Measurements from ENCODE around the gene PHF20.
"Not testable (repeated sequence)": the region's sequence is repeated elsewhere in the genome, so short reads cannot be mapped to it uniquely, and the experiment has no call there.

PHF20 gene

GRCh38 chr20:35942243-35942642, 170.4 kb downstream of the PHF20 start:
- no peak for DNase-seq

GRCh38 chr20:35947489-35947888, 175.7 kb downstream of the PHF20 start:
- peak in 1 of 2 experiments; percentile 13 for DNase-seq

GRCh38 chr20:35947907-35948306, 176.1 kb downstream of the PHF20 start:
- no peak for DNase-seq

- no peak for DNase-seq
Observed at GRCh38 chr20:35950093-35950492, 178.3 kb downstream of the PHF20 start.

- DNase-seq = not testable (repeated sequence)
Observed at GRCh38 chr20:35952080-35952479, 180.3 kb downstream of the PHF20 start.

- peak in 1 of 2 experiments; percentile 28 for DNase-seq
Observed at GRCh38 chr20:35952480-35953386, 180.9 kb downstream of the PHF20 start.

GRCh38 chr20:35953387-35954199, 181.8 kb downstream of the PHF20 start:
- peak in 1 of 2 experiments; percentile 45 for DNase-seq

- peak; percentile 94 to 99 for DNase-seq
Observed at GRCh38 chr20:35954200-35954906, 182.5 kb downstream of the PHF20 start, which contains the start of gene SCAND1. SCAND1 (minus strand) TSS chr20:35954502; CDS start chr20:35954284, 218 bp downstream.

- DNase-seq = peak in 1 of 2 experiments; percentile 32
Observed at GRCh38 chr20:35954907-35955251, 183.1 kb downstream of the PHF20 start.

- DNase-seq = no peak
Observed at GRCh38 chr20:35956616-35957015, 184.8 kb downstream of the PHF20 start.

- not testable (repeated sequence) for DNase-seq
Observed at GRCh38 chr20:35959291-35959690, 187.5 kb downstream of the PHF20 start.

GRCh38 chr20:35963878-35964277, 192.1 kb downstream of the PHF20 start:
- DNase-seq = no peak

GRCh38 chr20:35967979-35968640, 196.3 kb downstream of the PHF20 start, which contains the start of gene CNBD2:
CNBD2 (plus strand) TSS chr20:35968590; CDS start chr20:35968763, 173 bp downstream.
- DNase-seq = no peak

- no peak for DNase-seq
Observed at GRCh38 chr20:35968930-35969329, 197.1 kb downstream of the PHF20 start.

GRCh38 chr20:35971981-35972380, 200.2 kb downstream of the PHF20 start:
- DNase-seq = no peak

- DNase-seq = peak; percentile 57 to 69
Observed at GRCh38 chr20:35972462-35972861, 200.6 kb downstream of the PHF20 start.

GRCh38 chr20:35974256-35974655, 202.4 kb downstream of the PHF20 start:
- no peak for DNase-seq

- no peak for DNase-seq
Observed at GRCh38 chr20:35975576-35976373, 204.0 kb downstream of the PHF20 start.

GRCh38 chr20:35978041-35978513, 206.3 kb downstream of the PHF20 start:
- DNase-seq = no peak

GRCh38 chr20:35979544-35979943, 207.7 kb downstream of the PHF20 start:
- DNase-seq = no peak

- DNase-seq = no peak
Observed at GRCh38 chr20:35981969-35982368, 210.2 kb downstream of the PHF20 start.

All from NCI-H446 (cell line).